Measurements from ENCODE around the gene ASPHD2.

ASPHD2 gene

GRCh38 chr22:26462051-26462450 lies 33.0 kb downstream of the ASPHD2 start:
- H3K4me3 ChIP-seq (ENCODE audit: low read depth, low read length) = no peak overlapping the region
- TF ChIP-seq, protein P1, sequence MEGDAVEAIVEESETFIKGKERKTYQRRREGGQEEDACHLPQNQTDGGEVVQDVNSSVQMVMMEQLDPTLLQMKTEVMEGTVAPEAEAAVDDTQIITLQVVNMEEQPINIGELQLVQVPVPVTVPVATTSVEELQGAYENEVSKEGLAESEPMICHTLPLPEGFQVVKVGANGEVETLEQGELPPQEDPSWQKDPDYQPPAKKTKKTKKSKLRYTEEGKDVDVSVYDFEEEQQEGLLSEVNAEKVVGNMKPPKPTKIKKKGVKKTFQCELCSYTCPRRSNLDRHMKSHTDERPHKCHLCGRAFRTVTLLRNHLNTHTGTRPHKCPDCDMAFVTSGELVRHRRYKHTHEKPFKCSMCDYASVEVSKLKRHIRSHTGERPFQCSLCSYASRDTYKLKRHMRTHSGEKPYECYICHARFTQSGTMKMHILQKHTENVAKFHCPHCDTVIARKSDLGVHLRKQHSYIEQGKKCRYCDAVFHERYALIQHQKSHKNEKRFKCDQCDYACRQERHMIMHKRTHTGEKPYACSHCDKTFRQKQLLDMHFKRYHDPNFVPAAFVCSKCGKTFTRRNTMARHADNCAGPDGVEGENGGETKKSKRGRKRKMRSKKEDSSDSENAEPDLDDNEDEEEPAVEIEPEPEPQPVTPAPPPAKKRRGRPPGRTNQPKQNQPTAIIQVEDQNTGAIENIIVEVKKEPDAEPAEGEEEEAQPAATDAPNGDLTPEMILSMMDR (IDR thresholded peaks at IDR 0.05; ENCODE audit: insufficient read depth, low read depth, low read length, missing control alignments) = no peak
- DNase-seq (ENCODE audit: low read depth) = no peak

- no peak overlapping the region for H3K4me3 ChIP-seq (ENCODE audit: low read depth, low read length)
- DNase-seq (ENCODE audit: low read depth) = no peak
- TF ChIP-seq, protein P1 (IDR thresholded peaks at IDR 0.05; ENCODE audit: insufficient read depth, low read depth, low read length, missing control alignments) = no peak
Observed at GRCh38 chr22:26462641-26463040, 33.6 kb downstream of the ASPHD2 start.

DNA sequence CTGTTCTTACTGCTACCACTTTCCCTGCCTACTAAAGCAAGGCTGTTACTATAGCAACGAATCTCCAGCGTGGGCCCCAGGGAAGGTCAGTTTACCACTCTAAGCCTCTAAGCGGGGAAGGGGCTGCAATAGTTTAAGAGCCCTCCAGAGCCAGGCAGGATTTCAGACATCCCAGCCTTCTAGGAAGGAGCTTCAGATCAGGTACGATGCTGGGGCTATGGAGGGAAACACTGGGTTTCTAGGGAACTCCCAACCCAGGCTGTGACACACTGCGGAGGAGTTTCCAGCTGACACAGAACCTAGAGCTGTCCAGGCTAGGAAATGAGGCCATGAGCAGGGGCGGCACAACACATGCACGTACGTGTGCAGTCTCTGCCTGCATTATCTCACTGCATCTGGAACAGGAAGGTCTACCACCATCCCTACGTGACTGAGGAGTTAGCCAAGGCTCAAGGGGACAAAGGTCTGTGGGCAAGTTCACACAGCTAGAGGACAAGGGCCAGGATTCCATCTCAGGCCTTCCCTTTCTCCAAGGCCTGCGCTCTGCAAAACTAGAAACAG lies 34.1 kb downstream of the ASPHD2 start:
- TF ChIP-seq, protein P1 (IDR thresholded peaks at IDR 0.05; ENCODE audit: insufficient read depth, low read depth, low read length, missing control alignments) = no peak
- no peak overlapping the region for H3K4me3 ChIP-seq (ENCODE audit: low read depth, low read length)

GRCh38 chr22:26463688-26464087 lies 34.6 kb downstream of the ASPHD2 start:
- H3K4me3 ChIP-seq (ENCODE audit: low read depth, low read length) = no peak overlapping the region
- DNase-seq (ENCODE audit: low read depth) = no peak
- TF ChIP-seq, protein P1 (IDR thresholded peaks at IDR 0.05; ENCODE audit: insufficient read depth, low read depth, low read length, missing control alignments) = no peak

More for the DNA sequence above, 34.1 kb downstream of the ASPHD2 start:
- no peak for DNase-seq (ENCODE audit: low read depth)

GRCh38 chr22:26464312-26464711 lies 35.3 kb downstream of the ASPHD2 start:
- DNase-seq (ENCODE audit: low read depth) = no peak
- TF ChIP-seq, protein P1 (IDR thresholded peaks at IDR 0.05; ENCODE audit: insufficient read depth, low read depth, low read length, missing control alignments) = no peak
- no peak overlapping the region for H3K4me3 ChIP-seq (ENCODE audit: low read depth, low read length)

DNA sequence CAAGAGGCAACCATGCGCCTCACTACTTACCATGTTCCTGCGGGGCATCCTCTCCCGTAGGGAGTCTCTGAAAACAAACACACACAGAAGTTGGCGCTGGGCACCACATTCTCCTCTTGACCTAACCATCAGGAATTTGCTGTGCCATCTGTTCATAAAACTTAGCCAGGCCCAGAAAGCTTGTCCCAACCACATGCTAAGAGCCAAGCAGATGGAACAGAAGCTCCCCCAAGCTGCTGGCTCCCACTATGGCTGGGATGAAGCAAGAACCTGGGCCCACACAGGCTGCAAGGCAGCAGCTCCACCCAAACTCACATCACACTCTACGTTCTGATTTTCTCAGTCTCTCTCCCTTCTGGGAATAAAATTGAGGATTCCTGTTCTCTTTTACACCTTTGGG lies 37.1 kb downstream of the ASPHD2 start:
- H3K4me3 ChIP-seq (ENCODE audit: low read depth, low read length) = no peak overlapping the region
- DNase-seq (ENCODE audit: low read depth) = no peak
- TF ChIP-seq, protein P1 (IDR thresholded peaks at IDR 0.05; ENCODE audit: insufficient read depth, low read depth, low read length, missing control alignments) = no peak

- H3K4me3 ChIP-seq (ENCODE audit: low read depth, low read length) = no peak overlapping the region
- no peak for DNase-seq (ENCODE audit: low read depth)
- TF ChIP-seq, protein P1 (IDR thresholded peaks at IDR 0.05; ENCODE audit: insufficient read depth, low read depth, low read length, missing control alignments) = no peak
Observed at GRCh38 chr22:26470807-26471206, 41.7 kb downstream of the ASPHD2 start.

All from GM12865 (cell line).